BJ (cell line): ENCODE results near the gene FER. TPM values are rescaled to one million over a fixed set of nuclear protein-coding genes. Genes with fewer than 3 reads are reported as not detected.
A peak's percentile ranks its signal among the peaks of the same experiment; 100 is the strongest.

Source experiments
- CTCF ChIA-PET: fragments of 350-600 bp; formaldehyde crosslinking; extraction: SDS; loops from one replicate; lab custom pipeline; 2021; ENCODE audit warnings: antibody characterized with exemption, inconsistent platforms; lab: Yijun Ruan, JAX
- POLR2A ChIA-PET: fragments of 300-600 bp; sonication (Branson Sonifier 250); formaldehyde crosslinking; extraction: SDS; loops from one replicate; lab custom pipeline; 2021; ENCODE audit warnings: antibody characterized with exemption; lab: Charles Lee
- DNase-seq: peaks from one replicate; pipeline ENCODE4 v3.0.0-alpha.2; 2011; ENCODE audit warnings: low read depth
- H3K27me3 ChIP-seq: 2 replicates; pipeline ENCODE4 v1.6.0; 2011; ENCODE audit warnings: low read length; ENCODE audit not compliant: control insufficient read depth, insufficient read depth
- H3K36me3 ChIP-seq: 2 replicates; pipeline ENCODE4 v1.5.1; 2011; ENCODE audit warnings: low read length; ENCODE audit not compliant: control insufficient read depth, insufficient read depth
- H3K4me3 ChIP-seq: 2 replicates; pipeline ENCODE4 v1.5.1; 2011; ENCODE audit warnings: low read depth, mild to moderate bottlenecking, control low read depth, low read length
- CTCF ChIP-seq: IDR thresholded peaks from 2 replicates; pipeline ENCODE4 v1.5.1; 2011; ENCODE audit warnings: low read depth, mild to moderate bottlenecking, control low read depth, inconsistent platforms, low read length, moderate library complexity; ENCODE audit not compliant: insufficient read depth
- polyA plus RNA-seq: library from polyadenylated mRNA; depleted of rRNA; stranded (reverse); fragments of >200 nt; gene quantifications from 2 replicates; pipeline ENCODE4 v1.2.3, GENCODE V29; 2011

The FER gene
- polyA plus RNA-seq, 1 experiment, result 4.0 TPM

- no peaks in the 10 kb centered on the region for H3K36me3 ChIP-seq
Observed at GRCh38 chr5:109192027-109192426, 444.3 kb downstream of the FER start.

GRCh38 chr5:109192555-109193281 lies 445.0 kb downstream of the FER start:
- H3K36me3 ChIP-seq, result no peaks in the 10 kb centered on the region
- TF ChIP-seq CTCF, result no peak
- no peak for DNase-seq
- no peaks in the 10 kb centered on the region for H3K27me3 ChIP-seq
- H3K4me3 ChIP-seq, result no peak overlapping the region
- ChIA-PET POLR2A (interaction anchor here (0.5 kb wide), 1 partner anchor 255 kb away, joined by 3 read pairs; no protein-coding TSS in a partner anchor), CTCF (no interaction called here)

More at GRCh38 chr5:109192027-109192426, 444.3 kb downstream of the FER start:
- DNase-seq, result no peak
- no peaks in the 10 kb centered on the region for H3K27me3 ChIP-seq
- no peak overlapping the region for H3K4me3 ChIP-seq
- no peak for TF ChIP-seq CTCF
- ChIA-PET CTCF (no interaction called here), POLR2A (no interaction called here)

- no peaks in the 10 kb centered on the region for H3K36me3 ChIP-seq
- no peak for DNase-seq
- H3K27me3 ChIP-seq, result no peaks in the 10 kb centered on the region
- H3K4me3 ChIP-seq, result no peak overlapping the region
- TF ChIP-seq CTCF, result no peak
- ChIA-PET POLR2A (no interaction called here), CTCF (no interaction called here)
Observed at GRCh38 chr5:109195667-109196066, 448.0 kb downstream of the FER start.

GRCh38 chr5:109196087-109196822 lies 448.6 kb downstream of the FER start:
- CTCF ChIA-PET, result interaction anchor here (0.7 to 1.1 kb wide), 2 partner anchors 30 to 55 kb away, joined by 3 read pairs; no protein-coding TSS in a partner anchor
- Histone ChIP-seq H3K4me3 (no peak overlapping the region), H3K36me3 (no peaks in the 10 kb centered on the region), H3K27me3 (no peaks in the 10 kb centered on the region)
- POLR2A ChIA-PET, result no interaction called here
- TF ChIP-seq CTCF, result no peak
- DNase-seq, result peak; percentile 2

- no peaks in the 10 kb centered on the region for H3K27me3 ChIP-seq
- DNase-seq, result no peak
- ChIA-PET CTCF (interaction anchor here (0.7 to 1.1 kb wide), 3 partner anchors 30 to 56 kb away, joined by 3 read pairs; no protein-coding TSS in a partner anchor), POLR2A (no interaction called here)
- H3K36me3 ChIP-seq, result no peaks in the 10 kb centered on the region
- no peak for TF ChIP-seq CTCF
- no peak overlapping the region for H3K4me3 ChIP-seq
Observed at GRCh38 chr5:109196823-109197160, 449.1 kb downstream of the FER start.
